ENCODE data around the gene OR2V1. TPM values are rescaled to one million over a fixed set of nuclear protein-coding genes. Genes with fewer than 3 reads are reported as not detected.
"Not testable (repeated sequence)": the region's sequence is repeated elsewhere in the genome, so short reads cannot be mapped to it uniquely, and the experiment has no call there.

OR2V1 gene
- total RNA-seq, 1 experiment from 2014 or later = not detected

GRCh38 chr5:181160755-181161533 is 30.0 kb upstream of the OR2V1 start:
- DNase-seq (ENCODE audit: extremely low read depth, low read depth) = peak; percentile 80

GRCh38 chr5:181160152-181160754 is 29.3 kb upstream of the OR2V1 start:
- DNase-seq (ENCODE audit: extremely low read depth, low read depth) = peak; percentile 54

- DNase-seq (ENCODE audit: extremely low read depth, low read depth) = peak; percentile 91
These were observed 28.6 kb upstream of the OR2V1 start for GRCh38 chr5:181159286-181160151.

GRCh38 chr5:181158869-181159268 is 27.9 kb upstream of the OR2V1 start:
- no peak for DNase-seq (ENCODE audit: extremely low read depth, low read depth)

- DNase-seq (ENCODE audit: extremely low read depth, low read depth) = no peak
These were observed 25.8 kb upstream of the OR2V1 start for GRCh38 chr5:181156758-181157157.

GRCh38 chr5:181153814-181154213 is 22.8 kb upstream of the OR2V1 start:
- no peak for DNase-seq (ENCODE audit: extremely low read depth, low read depth)

- DNase-seq (ENCODE audit: extremely low read depth, low read depth) = no peak
These were observed 21.4 kb upstream of the OR2V1 start for GRCh38 chr5:181152406-181152805.

GRCh38 chr5:181151146-181151545 is 20.2 kb upstream of the OR2V1 start:
- DNase-seq (ENCODE audit: extremely low read depth, low read depth) = no peak

- DNase-seq (ENCODE audit: extremely low read depth, low read depth) = no peak
These were observed 19.1 kb upstream of the OR2V1 start for GRCh38 chr5:181149806-181150733.

- no peak for DNase-seq (ENCODE audit: extremely low read depth, low read depth)
These were observed 18.4 kb upstream of the OR2V1 start for GRCh38 chr5:181149355-181149754.

- DNase-seq (ENCODE audit: extremely low read depth, low read depth) = not testable (repeated sequence)
These were observed 16.1 kb upstream of the OR2V1 start, which contains the start of gene OR2V2 for GRCh38 chr5:181146927-181147636. OR2V2 (plus strand) TSS chr5:181147586; CDS start chr5:181154943, 7,357 bp downstream.

- DNase-seq (ENCODE audit: extremely low read depth, low read depth) = no peak
These were observed 14.2 kb upstream of the OR2V1 start for GRCh38 chr5:181145133-181145532.

GRCh38 chr5:181142054-181142453 is 11.1 kb upstream of the OR2V1 start:
- no peak for DNase-seq (ENCODE audit: extremely low read depth, low read depth)

- no peak for DNase-seq (ENCODE audit: extremely low read depth, low read depth)
These were observed 9.8 kb upstream of the OR2V1 start for GRCh38 chr5:181140766-181141165.

GRCh38 chr5:181138258-181138657 is 7.3 kb upstream of the OR2V1 start:
- DNase-seq (ENCODE audit: extremely low read depth, low read depth) = no peak

GRCh38 chr5:181136361-181136955 is 5.5 kb upstream of the OR2V1 start:
- no peak for DNase-seq (ENCODE audit: extremely low read depth, low read depth)

- no peak for DNase-seq (ENCODE audit: extremely low read depth, low read depth)
These were observed 3.3 kb upstream of the OR2V1 start for GRCh38 chr5:181134259-181134658.

GRCh38 chr5:181133610-181134231 is 2.8 kb upstream of the OR2V1 start:
- peak; percentile 86 for DNase-seq (ENCODE audit: extremely low read depth, low read depth)

GRCh38 chr5:181133083-181133482 is 2.1 kb upstream of the OR2V1 start:
- DNase-seq (ENCODE audit: extremely low read depth, low read depth) = no peak

All from NCI-H460 (cell line).